Lower lobe of right lung (tissue), 2 donors: Measurements from ENCODE around the gene B3GALNT2. TPM values are rescaled to one million over a fixed set of nuclear protein-coding genes. Genes with fewer than 3 reads are reported as not detected.
A peak's percentile ranks its signal among the peaks of the same experiment; 100 is the strongest.

Experiments
- ATAC-seq, 2 donors: fragments of 200-7000 bp; cut with Tn5 transposase; one replicate each; pipeline ENCODE4 v1.9.1; 2020 to 2022; ENCODE audit warnings: mild to moderate bottlenecking in 2 of 2, moderate library complexity in 2 of 2
- DNase-seq: peaks from one replicate; pipeline ENCODE4 v3.0.0-alpha.2; 2020
- H3K27ac ChIP-seq: fragments of 200-600 bp; one replicate; pipeline ENCODE4 v1.8.0; 2022
- H3K27me3 ChIP-seq: fragments of 200-600 bp; one replicate; pipeline ENCODE4 v1.8.0; 2022; ENCODE audit warnings: low read depth
- H3K36me3 ChIP-seq: fragments of 200-600 bp; one replicate; pipeline ENCODE4 v1.8.0; 2022; ENCODE audit warnings: mild to moderate bottlenecking
- H3K4me1 ChIP-seq: fragments of 200-600 bp; one replicate; pipeline ENCODE4 v1.8.0; 2022
- H3K4me3 ChIP-seq: fragments of 200-600 bp; one replicate; pipeline ENCODE4 v1.8.0; 2022; ENCODE audit warnings: mild to moderate bottlenecking
- H3K9me3 ChIP-seq: fragments of 200-600 bp; one replicate; pipeline ENCODE4 v1.8.0; 2022
- CTCF ChIP-seq: fragments of 200-600 bp; IDR thresholded peaks from one replicate; pipeline ENCODE4 v1.8.0; 2022; ENCODE audit warnings: antibody characterized with exemption, mild to moderate bottlenecking
- intact Hi-C: fragments of 100-400 bp; cut with DNase I; formaldehyde crosslinking; loops from one replicate; pipeline ENCODE4 v1.11.0; 2022
- total RNA-seq: library from RNA; stranded (reverse); fragmentation: NEBNext Ultra II Directional; extraction: Animal tissue kit (Norgen Biotek cat#: 25700); gene quantifications from one replicate; pipeline ENCODE4 v1.2.1, GENCODE V29; 2021
- donor health status: DM: no; HTN: yes; CAD: no; lungs with severe emphysema.

Gene B3GALNT2
- total RNA-seq, 1 donor from 2014 or later, result 15.5 TPM

GRCh38 chr1:235402457-235403200, 101.6 kb downstream of the B3GALNT2 start:
- DNase-seq, result no peak
- H3K27me3 ChIP-seq, result no peaks in the 10 kb centered on the region
- no peak for TF ChIP-seq CTCF
- no peaks in the 10 kb centered on the region for H3K9me3 ChIP-seq
- no peak overlapping the region for H3K4me3 ChIP-seq
- H3K36me3 ChIP-seq, result peaks cover 18% of the 10 kb centered on the region
- H3K27ac ChIP-seq, result no peak overlapping the region
- peak in 1 of 2 donors; percentile 72 for ATAC-seq
- intact Hi-C loops, result no loop called here
- H3K4me1 ChIP-seq, result no peaks in the 10 kb centered on the region

GRCh38 chr1:235401251-235401650, 103.0 kb downstream of the B3GALNT2 start:
- ATAC-seq, result no peak
- Histone ChIP-seq H3K4me3 (no peak overlapping the region), H3K9me3 (no peaks in the 10 kb centered on the region), H3K4me1 (no peaks in the 10 kb centered on the region), H3K36me3 (peaks cover 18% of the 10 kb centered on the region), H3K27me3 (no peaks in the 10 kb centered on the region), H3K27ac (no peak overlapping the region)
- intact Hi-C loops, result no loop called here
- no peak for TF ChIP-seq CTCF
- DNase-seq, result no peak

Other genes with a start within 250 kb of the B3GALNT2 start
- gene ARID4B, start 176.3 kb downstream of the B3GALNT2 start, total RNA-seq, result 39.1 TPM
- gene GGPS1, start 175.9 kb downstream of the B3GALNT2 start, total RNA-seq, result 29.8 TPM
- gene TBCE, start 137.0 kb downstream of the B3GALNT2 start, total RNA-seq, result 25.3 TPM
- gene GNG4, start 145.3 kb upstream of the B3GALNT2 start, total RNA-seq, result not detected